SW 1271 (cell line): ENCODE data around the gene ANKRD6.
"Not testable (repeated sequence)": the region's sequence is repeated elsewhere in the genome, so short reads cannot be mapped to it uniquely, and the experiment has no call there.

Experiments used
- DNase-seq, 2 experiments: peaks; one replicate each; lab custom pipeline; 2025; lab: John Stamatoyannopoulos, UW

Gene ANKRD6

GRCh38 chr6:89602166-89602565, 169.2 kb downstream of the ANKRD6 start:
- no peak for DNase-seq

DNA sequence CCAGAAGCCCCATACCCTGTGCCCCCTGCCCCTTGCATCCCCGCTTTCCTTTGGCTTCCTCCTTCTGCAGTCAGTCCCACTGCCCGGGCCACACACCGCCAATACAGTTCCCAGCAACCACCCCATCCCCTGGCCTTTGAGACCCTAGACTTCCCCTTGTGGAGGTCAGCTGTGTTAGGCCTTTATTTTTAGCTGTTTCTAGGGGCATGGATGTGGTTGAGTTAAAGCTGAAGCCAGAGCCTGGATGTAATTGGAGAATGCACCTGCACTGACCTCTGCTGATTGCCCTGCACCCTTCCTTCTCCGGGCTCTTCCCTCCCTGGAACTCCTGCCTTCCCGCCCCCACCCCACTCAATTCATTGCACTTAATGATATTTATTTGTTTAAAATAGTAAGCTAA, 171.7 kb downstream of the ANKRD6 start:
- DNase-seq = no peak

DNA sequence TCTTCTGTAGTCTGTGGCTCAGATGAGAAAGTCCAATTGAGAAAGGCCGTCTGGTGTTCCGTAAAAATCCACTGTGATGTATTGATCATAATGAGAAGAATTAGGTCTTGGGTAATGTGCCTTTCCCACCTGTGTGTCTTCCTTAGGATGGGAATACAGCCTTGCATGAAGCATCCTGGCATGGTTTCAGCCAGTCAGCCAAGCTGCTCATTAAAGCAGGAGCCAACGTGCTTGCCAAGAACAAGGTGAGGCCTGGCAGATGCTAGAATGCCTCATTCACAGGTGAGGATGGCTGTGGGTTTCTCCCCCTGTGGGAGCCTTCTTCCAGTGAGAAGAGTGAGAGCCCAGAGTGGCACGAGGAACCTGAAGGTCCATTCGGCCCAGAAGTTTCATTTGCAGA, 172.9 kb downstream of the ANKRD6 start:
- DNase-seq = no peak

GRCh38 chr6:89610149-89610642, 177.2 kb downstream of the ANKRD6 start:
- peak in 1 of 2 experiments; percentile 31 for DNase-seq

GRCh38 chr6:89611666-89612065, 178.7 kb downstream of the ANKRD6 start:
- DNase-seq = no peak

- no peak for DNase-seq
These were observed 179.2 kb downstream of the ANKRD6 start for GRCh38 chr6:89612121-89612520.

- DNase-seq = no peak
These were observed 180.8 kb downstream of the ANKRD6 start for GRCh38 chr6:89613790-89614189.

- DNase-seq = no peak
These were observed 182.9 kb downstream of the ANKRD6 start for GRCh38 chr6:89615882-89616281.

- DNase-seq = no peak
These were observed 183.6 kb downstream of the ANKRD6 start for GRCh38 chr6:89616531-89616930.

DNA sequence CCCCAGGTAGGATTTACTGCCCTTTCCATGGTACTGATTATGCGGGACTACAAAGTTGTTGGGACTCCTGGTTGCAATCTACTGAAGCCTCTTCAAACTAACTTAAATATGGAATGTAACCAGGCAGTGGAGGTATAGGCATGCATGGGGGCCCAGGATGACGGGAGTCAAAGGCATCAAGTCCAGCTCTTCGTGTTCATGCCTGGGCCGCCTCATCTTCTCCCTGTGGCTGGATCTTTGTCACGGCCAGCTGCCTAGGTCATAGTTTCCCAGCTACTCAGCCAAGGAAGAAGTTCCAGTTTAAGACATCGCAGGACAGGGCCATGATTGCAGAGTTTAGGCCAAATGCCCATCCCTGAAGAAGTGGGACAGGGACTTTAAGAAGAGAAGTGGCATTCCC, 185.1 kb downstream of the ANKRD6 start:
- no peak for DNase-seq

DNA sequence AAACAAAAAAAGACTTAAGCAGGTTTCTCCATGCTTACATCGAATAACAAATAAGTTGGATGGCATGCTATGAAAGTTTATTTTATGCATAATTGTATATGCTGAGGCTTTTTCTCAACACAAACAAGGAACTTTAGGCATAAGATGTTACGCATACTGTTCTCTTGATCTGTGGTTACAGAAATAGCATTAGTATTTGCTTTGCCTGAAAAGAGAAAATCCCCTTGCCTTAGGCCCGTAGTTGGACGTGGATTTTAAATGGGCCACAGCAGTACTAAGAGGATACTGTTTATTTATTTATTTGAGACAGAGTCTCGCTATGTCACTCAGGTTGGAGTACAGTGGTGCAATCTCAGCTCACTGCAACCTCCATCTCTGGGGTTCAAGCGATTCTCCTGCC, 186.6 kb downstream of the ANKRD6 start:
- no peak for DNase-seq

DNA sequence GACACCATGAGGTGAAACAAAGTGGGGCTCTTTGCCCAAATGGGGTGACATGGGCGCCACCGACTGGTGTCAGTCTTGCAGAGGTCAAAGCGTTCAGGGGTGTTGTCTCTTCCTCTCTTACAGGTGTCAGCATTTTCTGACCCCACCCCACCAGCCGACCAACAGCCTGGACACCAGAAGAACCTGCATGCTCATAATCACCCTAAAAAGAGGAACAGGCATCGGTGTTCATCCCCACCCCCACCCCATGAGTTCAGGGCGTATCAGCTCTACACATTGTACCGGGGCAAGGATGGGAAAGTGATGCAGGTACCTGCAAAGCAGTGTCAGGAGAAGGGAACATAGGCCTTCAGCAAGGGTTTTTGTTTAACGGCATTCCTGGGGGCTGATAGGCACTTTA, 190.8 kb downstream of the ANKRD6 start:
- DNase-seq = no peak

GRCh38 chr6:89630488-89630887, 197.5 kb downstream of the ANKRD6 start:
- DNase-seq = no peak

GRCh38 chr6:89636412-89636811, 203.5 kb downstream of the ANKRD6 start:
- not testable (repeated sequence) for DNase-seq

GRCh38 chr6:89637960-89638319, 205.0 kb downstream of the ANKRD6 start:
- DNase-seq = no peak

- DNase-seq = peak; percentile 71 to 90
These were observed 205.6 kb downstream of the ANKRD6 start, which contains the start of gene LYRM2 for GRCh38 chr6:89638320-89639195. LYRM2 (minus strand) TSS chr6:89638747; CDS start chr6:89638716, 31 bp downstream.

GRCh38 chr6:89640804-89641203, 207.9 kb downstream of the ANKRD6 start:
- no peak for DNase-seq

GRCh38 chr6:89641581-89641980, 208.6 kb downstream of the ANKRD6 start:
- DNase-seq = not testable (repeated sequence)

DNA sequence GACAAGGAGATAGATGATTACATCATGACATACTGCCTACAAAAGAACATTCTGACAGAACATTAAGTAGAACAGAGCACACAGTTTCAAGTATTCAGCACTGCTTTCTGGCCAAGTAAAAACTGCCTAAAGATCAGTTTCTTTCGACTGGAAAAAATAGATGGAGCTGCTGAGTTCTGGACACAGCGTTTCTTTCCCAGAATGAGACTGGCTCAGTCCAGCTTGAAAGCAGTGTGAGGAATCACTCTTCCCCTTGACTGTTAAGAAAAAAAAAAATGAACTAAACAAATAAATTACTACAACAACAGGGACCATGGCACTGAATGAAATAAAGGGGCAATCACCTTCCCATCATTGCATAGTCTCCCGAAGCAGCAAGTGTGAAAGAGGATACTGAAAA, 210.0 kb downstream of the ANKRD6 start:
- no peak for DNase-seq

DNA sequence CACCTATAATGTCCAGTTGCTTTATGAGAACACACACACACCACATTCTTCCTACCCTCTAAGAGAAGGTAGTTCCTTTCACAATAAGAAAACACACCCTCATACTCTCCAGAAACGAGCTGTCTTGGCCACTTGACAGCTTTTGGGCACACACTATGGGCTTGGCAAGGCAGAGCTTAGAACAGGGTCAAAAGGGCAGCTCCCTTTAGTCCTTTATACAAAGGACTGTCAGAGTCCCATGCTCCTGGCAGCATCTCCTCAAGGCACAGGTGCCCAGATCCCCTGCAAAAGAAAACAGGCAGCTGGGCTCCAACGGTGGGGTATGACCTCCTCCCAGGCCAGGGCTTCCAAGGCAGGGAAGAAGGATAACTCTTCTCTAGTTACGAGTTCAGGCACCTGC, 210.5 kb downstream of the ANKRD6 start:
- no peak for DNase-seq

DNA sequence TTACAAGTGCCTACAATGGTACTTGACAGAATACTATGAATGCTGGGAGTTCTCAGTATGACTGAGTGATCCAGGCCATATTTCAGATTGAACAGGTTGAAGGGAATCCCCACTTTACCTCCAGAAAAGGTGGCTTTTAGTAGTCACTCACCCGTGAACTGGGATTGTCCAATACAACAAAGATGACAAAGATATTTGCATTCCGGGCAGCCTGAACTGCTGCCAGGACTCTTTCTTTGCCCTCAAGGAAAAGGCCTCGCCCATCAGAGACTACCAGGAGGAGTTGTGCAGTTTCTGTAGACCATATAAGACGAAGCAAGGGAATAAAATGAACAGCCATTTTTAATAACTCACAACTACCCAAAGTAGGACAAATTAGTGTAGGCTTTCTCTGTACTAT, 211.9 kb downstream of the ANKRD6 start:
- DNase-seq = no peak

DNA sequence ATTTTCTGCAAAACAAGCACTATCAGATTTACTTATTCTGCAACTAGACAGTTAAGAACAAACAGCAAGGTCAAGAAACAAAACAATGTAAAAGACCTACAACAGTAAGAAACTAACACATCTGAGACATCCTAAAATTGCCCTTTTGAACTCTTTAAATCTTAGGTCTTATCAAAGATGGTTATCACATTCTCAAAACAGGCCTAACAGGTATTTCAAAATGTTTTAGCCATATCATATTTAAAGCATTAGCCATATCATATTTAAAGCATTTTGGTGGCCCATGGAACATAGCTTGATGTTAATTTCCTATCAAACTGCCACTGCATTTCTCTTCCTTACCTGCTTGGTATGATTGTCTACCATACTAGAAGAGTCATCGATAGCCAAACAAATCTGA, 216.7 kb downstream of the ANKRD6 start:
- DNase-seq = no peak

DNA sequence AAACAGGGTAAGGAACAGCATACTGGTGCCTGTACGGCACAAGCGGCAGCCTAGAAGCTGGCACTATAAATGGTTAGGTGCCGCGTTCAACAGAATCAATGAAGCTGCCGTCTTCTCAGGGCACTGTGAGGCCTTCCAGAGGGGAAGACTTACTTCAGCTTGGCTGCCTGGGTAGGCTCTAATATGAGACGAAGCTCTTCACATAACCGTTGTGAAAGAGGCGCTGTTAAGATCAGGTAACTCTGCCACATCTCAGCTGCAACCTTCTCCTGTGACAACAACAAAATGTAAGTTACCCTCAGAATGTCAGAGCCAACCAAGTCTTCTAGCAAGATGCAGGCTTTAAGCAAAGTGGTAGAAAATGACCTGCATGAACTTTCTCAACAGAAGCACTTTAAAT, 217.6 kb downstream of the ANKRD6 start:
- no peak for DNase-seq

- no peak for DNase-seq
These were observed 222.2 kb downstream of the ANKRD6 start for GRCh38 chr6:89655122-89655521.
